K562 (cell line): Measurements from ENCODE around the gene CAMKV. TPM values are rescaled to one million over a fixed set of nuclear protein-coding genes. Genes with fewer than 3 reads are reported as not detected.

Experiments
- FOXK2 ChIP-seq, 2 experiments: fragments of 450-650 bp; IDR thresholded peaks in 1 of 2; conservative IDR thresholded peaks in 1 of 2; 2 replicates each; pipeline ENCODE4 v1.6.1; 2016; ENCODE audit warnings: low read depth in 2 of 2, mild to moderate bottlenecking in 1 of 2
- HDAC2 ChIP-seq: fragments of 450-650 bp; IDR thresholded peaks from 2 replicates; pipeline ENCODE4 v1.6.1; 2016; ENCODE audit warnings: mild to moderate bottlenecking
- JUN ChIP-seq, 2 experiments: sonication (generic) in 1 of 2; formaldehyde crosslinking in 1 of 2; IDR thresholded peaks; 2 replicates each; pipeline versions ENCODE4 v1.6.1 to v1.8.0; 2012 to 2022; ENCODE audit warnings: borderline replicate concordance in 2 of 2, mild to moderate bottlenecking in 2 of 2, improper control_type of control experiment in 1 of 2, low read depth in 1 of 2, low read length in 1 of 2, missing genetic modification reagents in 1 of 2
- NCOA1 ChIP-seq: fragments of 450-650 bp; IDR thresholded peaks from 2 replicates; pipeline ENCODE4 v1.6.1; 2016; ENCODE audit warnings: low read depth
- NONO ChIP-seq, 2 experiments: fragments of 200-400 bp in 1 of 2; fragments of 450-650 bp in 1 of 2; formaldehyde crosslinking in 1 of 2; IDR thresholded peaks; 2 replicates each; pipeline ENCODE4 v1.6.1; 2017; ENCODE audit warnings: low read depth in 2 of 2, mild to moderate bottlenecking in 2 of 2, moderate library complexity in 2 of 2, low read length in 1 of 2
- PHF8 ChIP-seq: fragments of 200-600 bp; sonication (generic); IDR thresholded peaks from 2 replicates; pipeline ENCODE4 v1.6.1; 2012; ENCODE audit warnings: mixed run types, mild to moderate bottlenecking, inconsistent platforms, low read length, moderate library complexity, borderline replicate concordance
- PML ChIP-seq: IDR thresholded peaks from 2 replicates; pipeline ENCODE4 v1.6.1; 2012; ENCODE audit warnings: low read length, inconsistent platforms
- POLR2A ChIP-seq: fragments of 450-650 bp; conservative IDR thresholded peaks from 2 replicates; pipeline ENCODE4 v1.6.1; 2016
- RBBP5 ChIP-seq: fragments of 200-600 bp; sonication (generic); IDR thresholded peaks from 2 replicates; pipeline ENCODE4 v1.6.1; 2012; ENCODE audit warnings: borderline replicate concordance, mild to moderate bottlenecking, low read length, control low read depth, inconsistent platforms; ENCODE audit not compliant: insufficient read depth, poor library complexity, severe bottlenecking
- SRF ChIP-seq, 2 experiments: fragments of 250-450, 450-650 bp in 1 of 2; sonication (Bioruptor Pico) in 1 of 2; sonication (generic) in 1 of 2; formaldehyde crosslinking; IDR thresholded peaks; 2 replicates each; pipeline versions ENCODE4 v1.5.0 to v1.5.1; 2020 to 2022; ENCODE audit warnings: mild to moderate bottlenecking in 1 of 2, missing genetic modification reagents in 1 of 2
- TFAP4 ChIP-seq: sonication (generic); formaldehyde crosslinking; IDR thresholded peaks from 2 replicates; pipeline ENCODE4 v1.8.0; 2022; ENCODE audit warnings: missing genetic modification reagents, mild to moderate bottlenecking, moderate library complexity, borderline replicate concordance
- ZBTB40 ChIP-seq, 2 experiments: fragments of 450-650 bp in 1 of 2; sonication (generic) in 1 of 2; formaldehyde crosslinking in 1 of 2; IDR thresholded peaks; 2 replicates each; pipeline versions ENCODE4 v1.7.1 to v1.9.0; 2016 to 2022; ENCODE audit warnings: inconsistent platforms in 1 of 2, mild to moderate bottlenecking in 1 of 2, missing genetic modification reagents in 1 of 2
- polyA plus RNA-seq, 8 experiments: library from polyadenylated mRNA; depleted of rRNA in 4 of 8; stranded (reverse) in 5 of 8; unstranded in 3 of 8; fragments of >200 nt; fragmentation: Nextera tagmentation in 2 of 8; fragmentation: Illumina TruSeq in 1 of 8; extraction: Ambion mirVana in 2 of 8; extraction: Trizol in 1 of 8; gene quantifications; 2 replicates each; pipeline versions ENCODE4 v1.2.1 to v1.2.3, GENCODE V29; 2011 to 2014; ENCODE audit warnings: inconsistent platforms in 1 of 8, missing spikeins in 1 of 8
- total RNA-seq, 7 experiments: library from RNA; depleted of rRNA in 6 of 7; stranded (reverse); fragments of >200 nt in 6 of 7; fragmentation: Illumina TruSeq in 2 of 7; extraction: Trizol in 2 of 7; gene quantifications; 2 replicates each; pipeline versions ENCODE4 v1.2.1 to v1.2.3, GENCODE V29; 2011 to 2021; ENCODE audit warnings: low replicate concordance in 1 of 7

CAMKV gene
- total and polyA plus RNA-seq, 9 of the 15 experiments (the other 6 are each of a cell fraction or from before 2014, with no cell fraction given) = 0.08 to 2.7 (median 0.79) TPM

GRCh38 chr3:49856181-49857005 is 13.3 kb downstream of the CAMKV start, which contains the start of gene TRAIP (continued):
- TF ChIP-seq ZBTB40 (IDR thresholded peaks at IDR 0.05) (peak; percentile 93), ZBTB40 (CRISPR knock-in tag; IDR thresholded peaks at IDR 0.05) (no peak), POLR2A (peak; percentile 82), SRF (CRISPR knock-in tag; IDR thresholded peaks at IDR 0.05) (no peak), HDAC2 (peak; percentile 52; the same call in 1 of the 2 replicates), PHF8 (peak; percentile 88; the same call in 1 of the 2 replicates), PML (peak; percentile 40; the same call in 1 of the 2 replicates), JUN (IDR thresholded peaks at IDR 0.05; ENCODE audit: borderline replicate concordance, low read depth, low read length) (0 out of 2 replicates have a peak, but pooled peaks have one; percentile 26), JUN (CRISPR knock-in tag; IDR thresholded peaks at IDR 0.05; ENCODE audit: borderline replicate concordance) (no peak), NCOA1 (0 out of 2 replicates have a peak, but pooled peaks have one; percentile 17), TFAP4 (CRISPR knock-in tag) (peak; percentile 67; the same call in 1 of the 2 replicates), FOXK2 (conservative IDR thresholded peaks at IDR 0.05 in 1 of 2, IDR thresholded peaks at IDR 0.05 in 1 of 2; ENCODE audit: low read depth in 2 of 2) (no peak), NONO (IDR thresholded peaks at IDR 0.05; ENCODE audit: low read depth in 2 of 2, low read length in 1 of 2) (0 out of 4 replicates have a peak, but pooled peaks of 1 of the 2 experiments have one; percentile 18), RBBP5 (peak; percentile 85)
